Activated effector memory CD4-positive, alpha-beta T cell treated with anti-CD3 and anti-CD28 coated beads, Interleukin-2, amount 50 U/mL, for 16 hours (primary cell): ENCODE measurements around the gene ADAMTS16.

ENCODE experiments used
- DNase-seq: peaks from one replicate; pipeline ENCODE4 v3.0.0-alpha.2; 2020

Gene ADAMTS16

DNA sequence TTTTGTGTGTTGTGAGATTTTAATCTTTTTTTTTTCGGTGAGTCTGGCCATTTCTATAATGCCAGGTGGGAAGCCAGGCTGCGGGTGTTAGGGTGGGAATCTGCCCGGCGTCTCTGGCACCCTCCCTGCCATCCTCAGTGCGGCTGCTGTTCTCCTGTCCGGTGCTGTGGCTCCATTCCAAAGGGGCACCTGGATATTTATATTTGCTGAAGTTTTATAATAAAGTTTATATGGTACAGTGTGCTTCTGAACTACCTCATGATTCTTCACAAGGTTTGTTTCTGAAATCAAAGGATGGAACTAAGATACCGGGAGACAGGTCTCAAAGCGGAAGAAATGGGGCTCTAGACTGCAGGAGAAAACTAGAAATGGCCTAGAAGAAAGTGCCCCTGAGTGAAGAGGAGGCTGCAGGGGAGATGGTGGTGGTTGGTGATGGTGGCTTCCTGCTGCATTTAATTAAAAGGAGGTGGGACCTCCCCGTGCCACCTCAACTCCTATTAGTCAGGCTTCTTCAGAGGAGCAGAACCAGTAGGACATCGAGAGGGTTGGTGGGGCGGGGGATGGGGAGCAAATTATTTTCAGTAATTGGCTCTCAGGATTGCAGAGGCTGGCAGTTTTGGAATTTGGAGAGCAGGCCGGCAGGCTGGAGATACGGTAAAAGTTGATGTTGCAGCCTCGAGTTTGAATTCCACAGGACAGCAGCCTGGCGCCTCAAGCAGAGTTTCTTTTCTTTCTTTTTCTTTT, 180.1 kb downstream of the ADAMTS16 start:
- no peak for DNase-seq

DNA sequence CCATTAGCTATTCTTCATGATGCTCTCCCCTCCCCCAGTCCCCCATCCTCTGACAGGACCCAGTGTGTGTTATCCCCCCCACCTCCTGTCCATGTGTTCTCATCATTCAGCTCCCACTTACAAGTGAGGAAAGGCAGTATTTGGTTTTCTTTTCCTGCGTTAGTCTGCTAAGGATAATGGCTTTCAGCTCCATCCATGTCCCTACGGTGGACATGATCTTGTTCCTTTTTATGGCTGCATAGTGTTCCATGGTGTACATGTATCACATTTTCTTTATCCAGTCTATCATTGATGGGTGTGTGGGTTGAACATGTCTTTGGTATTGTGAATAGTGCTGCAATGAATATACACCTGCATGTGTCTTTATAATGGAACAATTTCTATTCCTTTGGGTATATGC, 181.0 kb downstream of the ADAMTS16 start:
- DNase-seq = no peak

DNA sequence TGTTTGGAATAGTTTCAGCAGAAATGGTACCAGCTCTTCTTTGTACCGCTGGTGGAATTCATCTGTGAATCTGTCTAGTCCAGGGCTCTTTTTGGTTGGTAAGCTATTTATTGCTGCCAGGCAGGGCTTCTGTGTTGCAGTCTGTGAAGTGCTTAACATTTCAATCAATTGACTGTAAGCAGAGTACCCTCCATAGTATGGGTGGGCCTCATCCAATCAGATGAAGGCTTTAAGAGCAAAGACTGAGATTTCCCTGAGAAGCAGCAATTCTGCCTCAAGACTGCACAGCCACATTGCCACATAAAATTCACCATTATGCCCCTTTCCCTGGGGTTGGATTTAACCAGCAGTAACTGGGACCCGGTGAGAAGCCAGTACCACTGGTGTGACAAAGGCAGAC, 183.4 kb downstream of the ADAMTS16 start:
- no peak for DNase-seq

DNA sequence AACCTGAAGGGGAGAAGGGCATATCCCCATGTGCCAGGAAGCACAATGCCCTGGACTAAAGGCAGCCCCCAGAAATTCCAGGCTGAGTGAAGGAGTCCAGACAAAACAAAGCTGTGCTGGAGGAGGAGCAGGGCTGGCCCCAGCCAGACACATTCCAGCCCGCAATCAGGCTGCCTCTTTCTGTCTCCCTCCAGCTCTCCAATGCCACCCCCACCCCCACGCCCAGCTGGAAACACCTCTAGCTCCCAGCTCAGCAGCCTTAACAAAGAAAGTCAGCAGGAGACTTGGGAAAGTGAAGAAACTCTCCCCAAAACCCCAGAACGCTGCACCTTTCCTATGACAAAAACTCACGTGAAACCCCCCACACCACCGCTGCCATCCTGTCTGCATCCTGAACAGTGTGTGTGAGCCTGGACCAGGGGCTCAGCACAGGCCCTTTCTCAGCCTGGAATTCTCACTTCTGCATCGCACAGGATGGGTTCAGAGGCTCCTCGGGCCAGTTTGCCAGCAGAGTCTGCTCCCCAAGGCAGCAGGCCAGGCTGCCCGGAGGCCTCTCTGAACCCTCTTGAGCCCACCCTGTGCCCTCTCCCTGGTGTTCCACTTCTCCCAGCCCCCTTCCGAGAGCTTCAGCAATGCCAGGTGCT, 186.1 kb downstream of the ADAMTS16 start:
- DNase-seq = no peak

DNA sequence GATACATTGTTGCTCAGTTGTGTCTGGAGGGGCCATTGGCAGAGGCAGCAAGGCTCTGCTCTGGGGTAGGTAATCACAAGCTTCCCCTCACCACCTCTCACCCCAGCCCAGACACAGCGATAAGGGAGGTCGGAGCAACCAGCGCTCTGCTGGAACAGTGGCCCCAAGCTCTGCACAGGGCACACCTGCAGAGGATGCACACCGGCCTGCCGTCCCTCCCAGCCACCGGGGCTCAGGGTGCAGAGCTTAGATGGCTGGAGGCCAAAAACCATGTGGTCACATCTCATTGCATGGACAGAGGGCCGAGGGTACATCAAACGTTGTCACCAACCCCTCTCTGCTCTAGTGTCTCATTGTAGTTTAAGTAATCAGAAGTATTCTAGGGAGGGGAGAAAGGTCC, 187.0 kb downstream of the ADAMTS16 start:
- DNase-seq = no peak

DNA sequence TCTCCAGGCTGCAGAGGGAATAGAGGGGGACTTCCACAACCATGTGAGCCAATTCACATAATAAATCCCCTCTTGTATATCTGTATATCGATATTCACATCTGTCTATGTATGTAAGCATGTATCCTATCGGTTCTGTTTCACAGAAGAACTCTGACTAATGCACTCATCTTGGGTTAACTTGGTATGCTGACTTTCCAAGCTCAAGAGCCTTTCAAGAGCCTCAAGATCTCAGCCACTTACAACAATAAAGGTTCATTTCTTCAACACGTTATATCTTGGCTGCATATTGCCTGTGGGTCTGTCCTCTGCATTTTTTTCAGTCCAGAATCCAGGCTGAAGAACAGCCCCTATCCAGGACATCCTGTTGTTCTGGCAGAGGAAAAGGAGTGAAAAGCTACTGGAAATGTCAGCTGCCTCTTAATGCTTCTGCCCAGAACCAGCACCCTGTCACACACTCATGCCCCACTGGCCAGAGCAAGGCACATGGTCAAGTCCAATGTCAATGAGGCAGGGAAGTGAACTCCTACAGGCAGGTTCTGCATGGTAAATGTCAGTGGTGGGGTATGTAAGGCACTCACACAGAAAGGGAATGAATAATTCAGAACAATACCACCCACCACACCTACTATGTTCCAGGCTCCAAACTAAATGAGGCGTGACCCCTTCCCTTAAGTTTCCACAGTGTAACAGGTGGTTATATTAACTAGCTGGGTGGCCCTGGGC, 190.8 kb downstream of the ADAMTS16 start:
- no peak for DNase-seq

DNA sequence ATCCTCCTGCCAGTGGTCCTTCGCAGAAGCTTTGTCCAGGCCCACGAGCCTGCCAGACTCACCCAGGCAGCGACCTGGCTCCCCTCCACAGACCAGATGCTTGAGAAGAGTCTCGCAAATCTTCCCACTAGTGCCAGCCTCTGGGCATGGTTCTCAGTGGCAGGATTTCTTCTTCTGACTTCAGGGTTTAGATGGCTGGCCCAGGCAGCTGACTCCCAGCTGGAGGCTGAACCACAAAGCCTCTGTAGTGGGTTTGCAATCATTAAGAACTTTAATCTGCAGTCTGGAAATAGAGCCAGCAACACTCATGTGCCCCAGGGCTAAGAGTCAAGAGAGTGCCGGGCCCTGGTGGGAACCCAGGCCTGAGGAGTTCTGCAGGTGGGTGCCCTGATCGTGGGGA, 191.7 kb downstream of the ADAMTS16 start:
- DNase-seq = no peak

DNA sequence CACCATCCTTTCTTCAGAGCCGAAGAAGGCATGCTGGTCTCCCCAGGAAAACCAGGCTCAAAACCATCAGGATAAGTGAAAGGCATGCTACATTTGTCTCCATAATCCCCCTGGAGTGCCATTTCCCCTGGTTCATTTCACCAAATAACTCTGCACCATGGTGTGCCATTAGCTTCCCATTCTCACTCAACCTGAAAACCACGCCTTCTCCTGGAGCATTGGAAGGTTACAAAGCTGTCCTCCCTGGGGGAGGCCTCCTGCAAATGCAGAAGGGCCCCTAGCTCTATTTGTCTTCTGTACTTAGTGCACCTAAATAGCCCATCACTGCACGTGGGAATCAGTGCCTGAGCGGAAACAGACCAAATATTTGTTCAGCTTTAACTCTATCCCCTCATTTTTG, 192.2 kb downstream of the ADAMTS16 start:
- DNase-seq = no peak

DNA sequence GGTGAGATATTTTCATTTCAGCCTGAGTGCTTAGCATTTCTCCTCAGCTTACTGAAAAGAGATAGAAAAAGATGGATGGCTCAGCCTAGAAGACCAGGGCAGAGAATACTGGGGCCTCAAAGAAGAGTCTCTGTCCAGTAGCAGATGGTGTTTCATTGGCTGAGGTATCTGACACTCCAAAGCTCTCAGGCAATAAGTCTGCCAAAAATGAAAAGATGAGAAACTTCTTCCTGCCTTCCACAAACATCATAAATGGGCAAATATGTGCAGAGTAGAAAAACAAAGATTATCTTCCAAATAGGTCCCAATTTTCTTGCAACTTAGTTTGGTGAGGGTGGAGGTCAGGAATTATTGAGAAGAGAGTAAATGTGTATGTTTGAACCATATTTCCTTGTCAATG, 195.0 kb downstream of the ADAMTS16 start:
- DNase-seq = no peak

DNA sequence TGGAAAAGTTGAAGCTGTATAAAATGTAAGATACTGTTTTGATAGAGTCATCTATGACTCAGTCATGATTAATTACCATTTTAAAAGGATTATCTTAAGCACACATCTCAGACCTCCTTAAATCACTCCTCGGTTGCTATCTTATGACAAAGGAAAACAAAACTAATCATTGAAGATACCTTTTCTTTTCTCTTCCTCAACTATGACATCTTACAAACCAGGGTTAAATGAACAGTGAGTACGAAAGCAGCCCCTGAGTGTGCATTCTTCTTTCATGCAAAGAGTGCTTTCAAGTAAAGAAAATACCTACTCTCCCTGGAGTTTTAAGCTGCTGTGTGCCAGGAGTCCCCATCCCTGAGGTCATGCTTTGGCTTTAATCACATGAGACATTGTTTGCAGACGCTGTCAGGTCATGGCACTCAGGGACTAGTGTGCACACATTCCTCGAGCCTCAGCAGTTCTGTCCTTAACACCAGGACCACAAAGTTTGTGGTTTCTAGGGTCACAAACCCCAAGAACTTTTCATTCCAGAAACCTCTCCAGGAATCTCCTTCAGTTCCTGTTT, 195.7 kb downstream of the ADAMTS16 start:
- no peak for DNase-seq

DNA sequence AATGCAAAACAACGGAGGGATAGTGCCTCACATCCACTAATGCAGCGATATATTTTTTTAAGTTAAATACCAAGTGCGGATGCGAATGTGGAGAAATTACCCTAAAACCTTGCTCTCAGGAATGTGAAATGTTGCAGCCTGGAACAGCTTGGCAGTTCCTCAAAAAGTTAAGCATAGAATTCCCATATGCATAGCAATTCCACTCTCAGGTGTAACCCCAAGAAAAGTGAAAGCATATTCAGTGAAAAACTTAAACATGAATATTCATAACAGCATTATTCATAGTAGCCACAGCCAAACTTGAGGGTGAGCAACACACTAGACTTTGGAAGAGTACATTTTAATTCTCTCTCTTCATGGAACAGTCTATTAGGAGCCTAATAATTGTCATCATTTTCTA, 199.1 kb downstream of the ADAMTS16 start:
- no peak for DNase-seq

DNA sequence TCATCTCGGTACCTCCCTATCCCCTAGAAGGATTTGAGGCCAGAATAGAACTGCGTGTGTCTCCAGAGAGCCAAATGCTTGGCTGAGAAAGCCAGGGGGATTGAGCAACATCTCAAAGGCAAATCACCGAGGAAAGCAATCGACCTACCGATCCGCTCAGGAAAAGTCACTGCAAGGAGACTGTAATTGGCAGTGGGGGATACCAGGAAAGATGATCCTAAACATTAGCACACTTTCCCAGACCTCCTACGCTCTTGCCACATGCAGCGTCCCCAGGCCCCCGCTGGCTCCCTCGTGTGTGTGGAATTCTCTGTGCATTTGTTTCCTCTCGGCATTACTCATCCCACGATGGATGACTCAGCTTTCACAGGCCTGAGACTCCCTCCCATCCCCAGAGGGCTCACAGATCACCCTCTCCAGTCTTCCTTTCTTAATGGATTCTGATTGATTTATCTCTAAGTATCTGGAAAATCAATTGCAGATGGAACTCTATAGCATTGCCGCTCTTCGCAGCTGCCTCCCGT, 200.1 kb downstream of the ADAMTS16 start:
- DNase-seq = no peak

DNA sequence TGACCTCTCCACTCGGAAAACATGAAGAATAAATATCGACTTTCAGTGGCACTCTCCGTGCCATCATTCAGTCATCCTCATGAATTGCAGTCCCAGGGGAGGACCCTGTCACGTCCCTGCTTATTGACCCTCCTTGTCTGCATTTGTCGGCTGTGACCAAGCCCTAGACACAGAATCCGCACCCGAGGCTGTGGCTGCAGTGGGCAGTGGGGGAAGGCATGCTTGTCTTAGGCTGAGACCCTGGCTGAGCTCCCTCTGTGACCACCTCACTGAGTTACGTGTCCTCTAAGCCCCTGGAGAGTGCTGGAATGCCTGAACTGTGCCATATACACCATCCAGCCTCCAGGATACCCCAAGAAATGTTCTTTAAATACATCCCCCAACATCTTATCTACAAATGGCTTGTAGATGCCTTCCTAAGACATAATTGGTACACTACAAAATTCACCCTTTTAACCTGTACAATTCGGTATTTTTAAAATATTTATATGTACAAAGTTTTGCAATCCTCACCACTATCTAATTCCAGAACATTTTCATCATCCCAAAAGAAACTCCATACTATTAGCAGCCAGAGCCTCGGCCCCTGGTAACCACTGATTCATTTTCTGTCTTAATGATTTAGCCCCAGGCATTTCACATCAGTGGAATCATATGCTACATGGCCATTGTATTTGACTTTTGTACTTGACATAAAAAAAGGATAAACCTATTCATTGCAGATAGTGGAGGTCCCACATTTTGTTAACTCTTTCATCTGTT, 201.6 kb downstream of the ADAMTS16 start:
- DNase-seq = no peak

DNA sequence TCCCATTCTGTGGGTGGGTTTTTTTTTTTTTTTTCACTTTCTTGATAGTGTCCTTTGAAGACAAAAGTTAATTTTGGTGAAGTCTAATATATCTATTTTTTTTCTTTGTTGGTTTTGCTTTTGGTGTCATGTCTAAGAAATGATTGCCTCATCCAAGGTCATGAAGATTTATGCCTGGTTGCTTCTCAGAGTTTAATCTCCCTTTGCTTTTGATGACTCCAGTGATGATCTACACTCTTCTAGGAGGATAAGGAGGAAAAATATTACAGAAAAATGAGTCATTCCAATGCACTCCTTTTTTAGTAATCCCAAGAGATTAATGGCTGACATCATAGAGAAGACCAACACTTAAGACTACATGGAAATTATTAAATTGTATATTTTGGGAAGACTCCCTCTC, 202.7 kb downstream of the ADAMTS16 start:
- no peak for DNase-seq

DNA sequence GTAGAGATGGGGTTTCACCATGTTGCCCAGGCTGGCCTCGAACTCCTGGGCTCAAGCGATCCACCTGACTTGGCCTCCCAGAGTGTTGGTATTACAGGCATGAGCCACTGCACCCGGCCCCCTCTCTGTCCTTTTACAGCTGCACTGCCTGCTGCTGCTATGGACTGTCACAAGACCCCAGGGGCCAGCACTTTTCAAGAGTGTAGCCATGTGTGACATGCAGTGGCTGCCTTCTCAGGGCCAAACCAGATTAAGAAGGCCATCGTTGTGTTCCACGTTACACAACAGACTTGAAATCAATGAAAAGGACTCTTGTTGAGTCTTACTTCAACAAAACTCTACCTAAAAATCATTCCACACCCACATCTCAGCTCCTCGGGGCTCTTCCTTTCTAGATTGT, 203.4 kb downstream of the ADAMTS16 start:
- DNase-seq = no peak

DNA sequence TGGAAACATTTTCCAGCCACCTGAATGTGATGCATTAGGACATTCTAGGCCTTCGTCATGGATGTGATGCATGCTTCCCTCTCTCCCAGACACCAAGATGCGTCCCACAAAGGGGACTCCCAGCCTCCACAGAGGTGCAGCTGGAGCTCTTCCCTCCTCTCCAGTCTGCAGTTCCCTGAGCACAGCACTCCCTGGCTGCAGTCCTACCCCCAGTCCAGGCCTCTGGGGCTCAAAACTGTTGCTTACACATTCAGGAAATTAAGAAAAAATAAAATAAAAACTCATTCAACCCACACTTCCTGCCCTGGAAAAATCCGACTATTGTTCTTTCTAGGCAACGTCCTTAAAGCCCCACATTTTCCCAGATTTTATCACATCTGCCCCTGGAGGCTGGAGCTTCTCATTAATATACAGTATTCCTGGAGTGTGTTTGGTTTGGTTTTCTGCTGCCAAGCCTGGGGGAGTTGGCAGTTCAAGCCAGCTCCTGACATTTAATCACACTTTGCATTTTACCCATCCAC, 204.0 kb downstream of the ADAMTS16 start:
- DNase-seq = no peak

DNA sequence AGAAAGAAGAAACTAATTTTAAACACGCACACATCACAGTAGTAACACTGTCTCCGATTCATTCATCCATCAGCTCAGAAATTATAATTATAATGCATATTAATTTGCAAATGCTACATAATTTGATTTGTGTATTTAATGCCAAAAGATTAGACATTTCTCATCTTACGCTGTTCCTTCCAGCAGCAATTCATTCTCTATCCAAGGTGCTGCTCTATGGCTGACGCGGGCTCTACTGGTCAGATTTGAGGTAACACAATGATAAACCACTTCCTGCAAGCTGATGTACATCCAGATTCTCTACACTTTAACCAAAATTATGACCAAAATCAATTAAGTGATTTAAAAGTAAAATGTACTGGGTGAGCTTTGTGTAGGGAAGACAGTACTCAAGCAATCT, 204.5 kb downstream of the ADAMTS16 start:
- no peak for DNase-seq

DNA sequence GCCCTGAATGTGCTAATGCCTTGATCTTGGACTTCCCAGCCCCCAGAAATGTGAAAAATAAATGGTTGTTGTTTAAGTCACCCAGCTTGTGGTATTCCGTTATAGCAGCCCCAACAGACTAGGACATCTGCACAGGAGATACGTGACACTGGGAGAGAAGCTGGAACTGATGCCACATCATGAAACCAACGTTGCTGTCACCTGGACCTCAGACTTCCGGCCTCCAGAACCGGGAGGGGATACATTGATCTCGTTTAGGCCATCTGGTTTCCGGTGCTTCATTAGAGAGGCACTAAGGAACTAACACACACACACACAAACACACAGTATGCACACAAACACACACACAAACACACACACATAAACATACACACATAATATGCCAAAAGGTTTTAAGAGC, 207.3 kb downstream of the ADAMTS16 start:
- no peak for DNase-seq

DNA sequence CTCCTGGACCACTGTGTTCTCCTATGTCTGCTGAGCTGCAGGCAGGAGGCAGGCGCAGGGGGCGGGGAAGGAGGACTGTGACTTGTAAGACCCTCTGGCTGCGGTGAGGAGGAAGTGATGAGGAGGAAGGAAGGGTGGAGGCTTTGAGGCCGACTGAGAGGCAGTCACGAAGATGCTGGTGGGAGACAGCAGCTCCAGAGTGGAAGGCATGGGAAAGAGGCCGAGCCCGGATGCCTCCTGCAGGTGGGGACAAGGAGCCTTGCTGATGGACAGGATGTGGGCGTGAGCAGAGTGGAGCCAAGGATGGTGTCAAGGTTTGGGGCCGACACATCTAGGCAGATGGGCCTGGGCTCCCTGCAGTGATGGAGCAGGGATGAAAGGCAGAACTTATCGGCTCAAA, 208.0 kb downstream of the ADAMTS16 start:
- DNase-seq = no peak

DNA sequence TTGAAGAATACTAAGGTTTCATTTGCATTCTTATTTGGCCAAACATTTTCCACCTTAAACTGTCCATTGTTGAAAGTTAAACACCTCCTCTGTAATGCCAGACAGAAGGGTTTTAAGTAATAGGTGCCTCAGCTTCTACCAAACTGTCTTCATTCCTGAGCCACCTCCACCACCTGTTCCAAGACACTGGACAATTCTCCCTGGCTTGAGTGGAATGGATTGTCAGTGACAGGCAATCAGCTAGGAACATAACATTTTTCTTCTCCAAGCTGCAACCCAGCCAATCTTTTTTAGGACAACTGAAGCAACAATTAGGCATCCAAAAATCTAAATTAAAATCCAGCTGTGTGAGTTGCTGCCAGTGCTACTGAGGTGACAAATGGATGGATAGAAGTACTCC, 208.4 kb downstream of the ADAMTS16 start:
- DNase-seq = no peak

DNA sequence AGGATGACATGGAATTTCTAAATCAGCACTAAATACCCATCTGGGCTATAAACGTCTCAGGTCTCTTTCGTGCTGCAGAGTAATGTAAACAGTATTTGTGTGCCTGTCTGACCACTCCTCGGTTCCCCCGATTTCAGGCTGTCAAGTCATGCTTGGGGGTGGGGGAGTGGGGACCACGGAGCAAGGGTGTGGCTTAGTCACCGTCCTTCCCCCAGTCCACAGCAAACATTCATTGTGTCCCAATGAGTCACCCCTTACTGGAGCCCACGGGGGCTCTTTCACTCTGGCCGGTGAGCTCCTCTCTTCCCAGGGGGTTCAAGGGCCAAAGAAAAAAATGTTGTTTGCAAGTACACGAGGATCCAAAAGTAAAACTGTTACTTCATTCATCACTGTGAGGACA, 210.0 kb downstream of the ADAMTS16 start:
- DNase-seq = no peak

DNA sequence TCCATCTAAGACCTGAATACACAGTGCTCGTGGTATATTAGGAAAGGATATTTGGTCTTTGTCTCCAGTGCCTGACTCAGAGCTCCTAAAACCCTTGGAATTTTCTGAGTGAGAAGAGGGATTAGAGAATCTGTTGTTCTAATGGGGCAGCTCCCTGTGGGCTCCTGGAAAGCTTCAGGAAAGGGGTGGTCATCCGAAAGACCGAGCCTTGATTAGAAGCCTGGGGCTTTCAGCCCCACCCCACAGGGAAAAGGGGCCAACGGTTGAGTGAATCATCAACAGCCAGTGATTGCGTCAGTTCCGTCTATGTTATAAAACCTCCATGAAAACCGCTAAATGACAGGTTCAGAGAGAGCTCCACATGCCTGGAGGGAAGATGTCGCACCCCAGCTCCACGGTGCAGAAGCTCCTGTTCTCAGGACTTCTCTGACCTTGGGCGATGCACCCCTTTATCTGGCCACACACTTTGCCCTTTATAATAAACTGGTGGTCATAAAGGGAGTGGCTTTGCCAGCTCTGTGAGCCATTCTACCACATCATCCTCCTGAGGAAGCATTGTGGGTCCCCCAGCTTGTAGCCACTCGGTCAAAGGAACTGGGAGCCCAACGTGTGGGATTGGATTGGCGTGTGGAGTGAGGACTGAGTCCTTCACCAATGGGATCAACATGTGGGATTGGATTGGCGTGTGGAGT, 211.3 kb downstream of the ADAMTS16 start:
- no peak for DNase-seq
